Measurements from ENCODE around the gene BHMT. TPM values are rescaled to one million over a fixed set of nuclear protein-coding genes. Genes with fewer than 3 reads are reported as not detected.
"Not testable (repeated sequence)": the region's sequence is repeated elsewhere in the genome, so short reads cannot be mapped to it uniquely, and the experiment has no call there.

Gene BHMT
- total RNA-seq, 4 donors from 2014 or later = 2.4 to 5.9 (median 4.1) TPM

DNA sequence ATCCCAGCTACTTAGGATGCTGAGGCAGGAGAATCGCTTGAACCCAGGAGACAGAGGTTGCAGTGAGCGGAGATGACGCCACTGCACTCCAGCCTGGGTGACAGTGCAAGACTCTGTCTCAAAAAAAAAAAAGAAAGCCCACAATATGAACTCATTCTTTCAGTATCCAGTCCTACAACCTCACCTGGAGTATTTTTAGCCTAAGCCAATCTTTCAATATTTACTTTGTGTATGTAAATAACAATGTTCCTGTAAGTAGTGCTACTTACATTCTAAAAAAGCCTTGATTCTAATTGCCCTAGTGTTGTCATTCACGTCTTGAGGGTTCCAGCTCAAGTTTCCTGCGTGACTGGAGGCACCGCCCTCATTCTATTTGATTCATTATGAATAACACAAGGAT lies 62.0 kb downstream of the BHMT start:
- DNase-seq (ENCODE audit: low spot score in 2 of 2) = no peak
- Histone ChIP-seq H3K36me3 (no peaks in the 10 kb centered on the region), H3K9me3 (no peaks in the 10 kb centered on the region), H3K27me3 (no peaks in the 10 kb centered on the region), H3K27ac (no peak overlapping the region), H3K4me3 (no peak overlapping the region), H3K4me1 (no peaks in the 10 kb centered on the region)
- 86 to 91% methylated on average over 6 of the region's 6 CpGs for WGBS, 2 donors
- TF ChIP-seq, protein P1, sequence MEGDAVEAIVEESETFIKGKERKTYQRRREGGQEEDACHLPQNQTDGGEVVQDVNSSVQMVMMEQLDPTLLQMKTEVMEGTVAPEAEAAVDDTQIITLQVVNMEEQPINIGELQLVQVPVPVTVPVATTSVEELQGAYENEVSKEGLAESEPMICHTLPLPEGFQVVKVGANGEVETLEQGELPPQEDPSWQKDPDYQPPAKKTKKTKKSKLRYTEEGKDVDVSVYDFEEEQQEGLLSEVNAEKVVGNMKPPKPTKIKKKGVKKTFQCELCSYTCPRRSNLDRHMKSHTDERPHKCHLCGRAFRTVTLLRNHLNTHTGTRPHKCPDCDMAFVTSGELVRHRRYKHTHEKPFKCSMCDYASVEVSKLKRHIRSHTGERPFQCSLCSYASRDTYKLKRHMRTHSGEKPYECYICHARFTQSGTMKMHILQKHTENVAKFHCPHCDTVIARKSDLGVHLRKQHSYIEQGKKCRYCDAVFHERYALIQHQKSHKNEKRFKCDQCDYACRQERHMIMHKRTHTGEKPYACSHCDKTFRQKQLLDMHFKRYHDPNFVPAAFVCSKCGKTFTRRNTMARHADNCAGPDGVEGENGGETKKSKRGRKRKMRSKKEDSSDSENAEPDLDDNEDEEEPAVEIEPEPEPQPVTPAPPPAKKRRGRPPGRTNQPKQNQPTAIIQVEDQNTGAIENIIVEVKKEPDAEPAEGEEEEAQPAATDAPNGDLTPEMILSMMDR (IDR thresholded peaks at IDR 0.05) = no peak
- TF ChIP-seq EP300 (IDR thresholded peaks at IDR 0.05) (no peak), POLR2A (IDR thresholded peaks at IDR 0.05) (no peak)

- not testable (repeated sequence) for H3K36me3 ChIP-seq; H3K27me3 ChIP-seq; H3K4me1 ChIP-seq; H3K9me3 ChIP-seq; H3K4me3 ChIP-seq; H3K27ac ChIP-seq; DNase-seq (ENCODE audit: low spot score in 2 of 2)
- 94 to 96% methylated on average over 4 of the region's 4 CpGs for WGBS, 2 donors
Observed at GRCh38 chr5:79180449-79180848, 68.8 kb downstream of the BHMT start.

DNA sequence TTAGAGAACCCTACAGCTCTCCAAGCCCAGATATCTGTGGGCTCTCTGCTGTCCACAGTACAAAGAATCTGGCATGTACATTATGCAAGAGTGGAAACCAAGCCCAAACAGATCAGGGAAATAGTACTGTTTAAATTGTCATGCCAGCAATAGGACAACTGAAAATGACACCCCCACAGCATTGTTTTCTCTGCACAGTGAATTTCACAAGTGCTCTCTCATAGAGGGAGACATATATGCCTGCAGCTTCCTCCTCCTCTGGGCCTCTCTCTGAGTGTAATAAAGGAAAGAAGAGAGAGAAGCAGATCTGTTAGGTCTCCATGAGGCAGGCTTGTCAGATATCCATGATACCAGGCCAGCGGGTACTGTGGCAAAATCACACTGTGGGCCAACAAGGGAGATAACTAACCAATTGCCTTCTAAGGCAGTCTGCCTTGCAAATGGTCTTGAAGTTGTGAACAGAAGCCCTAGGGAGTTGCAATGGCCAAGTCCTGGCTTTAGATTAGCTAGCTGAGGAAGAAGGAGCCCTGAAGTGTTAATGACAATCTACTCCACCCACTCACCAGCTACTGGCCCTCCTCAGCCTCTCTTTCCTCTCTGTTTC lies 69.9 kb downstream of the BHMT start:
- Histone ChIP-seq H3K27me3 (no peaks in the 10 kb centered on the region), H3K4me3 (no peak overlapping the region), H3K4me1 (peaks cover 0 to 5% (median 0%) of the 10 kb centered on the region in 4 donors), H3K9me3 (no peaks in the 10 kb centered on the region), H3K36me3 (no peaks in the 10 kb centered on the region), H3K27ac (no peak overlapping the region)
- WGBS, 2 donors = 44 to 79% methylated on average over 1 of the region's 1 CpG
- TF ChIP-seq, protein P1 (IDR thresholded peaks at IDR 0.05) = no peak
- TF ChIP-seq EP300 (IDR thresholded peaks at IDR 0.05) (no peak), POLR2A (IDR thresholded peaks at IDR 0.05) (no peak)
- no peak for DNase-seq (ENCODE audit: low spot score in 2 of 2)

Small RNA genes lying within 50 kb of the gene (small RNA-seq; reads per million reads assigned to genes)
- gene RNY3P1 = not detected

Other genes starting within 250 kb of the BHMT start
- 10 to 100 TPM in 3 of 4 donors, 1 to 10 TPM in 1; 8.3 to 19.8 (median 15.5) TPM for gene ARSB, start 126.5 kb upstream of the BHMT start, total RNA-seq
- 10 to 100 TPM in 2 of 4 donors, 1 to 10 TPM in 2; 7.1 to 20.1 (median 11.8) TPM for gene DMGDH, start 42.1 kb upstream of the BHMT start, total RNA-seq
- 10 to 100 TPM; 27.6 to 63.4 (median 48.0) TPM for gene BHMT2, start 42.0 kb upstream of the BHMT start, total RNA-seq
- gene JMY, start 124.3 kb downstream of the BHMT start, total RNA-seq = 10 to 100 TPM; 14.7 to 25.7 (median 23.4) TPM

Data from tibial nerve (tissue), 4 donors.